Nucleus accumbens (tissue), 56 donors: ENCODE data around the gene CES5A.
"Not testable (repeated sequence)": the region's sequence is repeated elsewhere in the genome, so short reads cannot be mapped to it uniquely, and the experiment has no call there.

Source experiments
- DNase-seq, 56 donors: peaks; one replicate each; lab custom pipeline; 2025; lab: John Stamatoyannopoulos, UW

The CES5A gene

DNA sequence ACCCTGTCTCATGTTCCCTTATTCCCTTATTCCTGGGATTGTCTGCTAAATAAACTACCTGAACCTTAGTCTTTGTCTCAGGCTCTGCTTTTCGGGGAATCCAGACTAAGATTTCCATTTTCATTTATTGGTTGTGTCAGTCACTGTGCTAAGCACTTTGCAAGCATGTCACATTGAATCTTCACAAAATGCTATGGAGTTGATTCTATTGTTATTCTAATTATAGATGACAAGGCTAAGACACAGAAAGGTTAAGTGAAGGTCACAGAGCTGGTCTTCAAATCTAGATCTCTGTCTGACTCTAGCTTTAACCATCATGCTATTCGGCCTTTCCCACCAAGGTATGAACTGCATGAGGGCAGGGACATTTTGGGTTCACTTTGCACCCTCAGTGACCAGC, 13.4 kb upstream of the CES5A start:
- no peak for DNase-seq

- no peak for DNase-seq
Measured at GRCh38 chr16:55876854-55877253, 1.7 kb upstream of the CES5A start.

- no peak for DNase-seq
Measured at GRCh38 chr16:55873122-55873521, 2.1 kb downstream of the CES5A start.

GRCh38 chr16:55872130-55872529, 3.0 kb downstream of the CES5A start:
- DNase-seq: no peak

DNA sequence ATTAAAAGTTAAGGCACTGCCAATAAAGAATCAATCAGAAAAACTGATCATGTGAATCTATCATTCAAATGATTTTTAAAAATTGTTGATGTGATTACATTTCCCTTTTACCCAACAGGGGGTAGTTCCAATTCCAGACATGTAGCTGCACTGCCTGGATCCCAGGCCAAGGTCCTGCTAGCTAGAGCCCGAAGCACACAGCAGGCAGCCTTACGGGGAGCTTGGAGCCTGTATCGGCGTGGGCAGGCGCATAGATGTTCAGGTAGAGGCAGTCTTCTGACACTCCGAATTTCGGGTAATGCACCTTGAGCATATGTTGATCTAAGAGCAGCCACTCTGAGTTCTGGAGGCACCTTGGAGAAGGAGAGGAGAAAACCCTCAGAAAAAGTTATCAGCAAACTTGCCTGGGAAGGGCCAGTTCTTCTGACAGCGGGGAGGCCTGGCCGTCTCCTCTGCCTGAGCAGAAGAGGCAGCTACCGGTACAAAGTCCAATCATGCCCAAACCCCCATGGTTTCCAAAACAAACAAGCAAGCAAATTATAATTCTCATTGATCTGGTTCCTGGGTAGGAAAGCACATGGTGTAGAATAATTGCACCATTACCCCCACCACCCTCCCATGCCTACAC, 3.6 kb downstream of the CES5A start:
- DNase-seq: no peak

- DNase-seq: no peak
Measured at GRCh38 chr16:55868980-55869379, 6.2 kb downstream of the CES5A start.

DNA sequence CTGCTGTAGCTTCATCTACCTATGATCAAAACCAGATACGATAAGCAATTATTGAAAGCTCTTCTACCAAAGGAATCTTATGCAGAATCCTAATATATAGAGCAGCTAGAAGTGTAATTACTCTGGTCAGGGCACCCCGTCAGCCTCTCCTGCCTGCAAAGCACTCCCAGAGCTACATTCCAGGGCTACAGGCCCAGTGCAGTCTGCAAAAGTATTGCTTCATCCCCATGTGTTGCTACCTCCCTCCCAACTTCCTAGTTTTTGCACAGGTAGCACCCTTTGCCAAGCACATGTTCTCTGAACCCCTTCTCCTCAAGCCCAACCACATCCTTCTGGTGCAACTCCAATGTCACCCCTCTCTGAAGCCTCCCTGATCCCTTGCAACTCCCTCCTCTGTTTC, 7.0 kb downstream of the CES5A start:
- DNase-seq: no peak

DNA sequence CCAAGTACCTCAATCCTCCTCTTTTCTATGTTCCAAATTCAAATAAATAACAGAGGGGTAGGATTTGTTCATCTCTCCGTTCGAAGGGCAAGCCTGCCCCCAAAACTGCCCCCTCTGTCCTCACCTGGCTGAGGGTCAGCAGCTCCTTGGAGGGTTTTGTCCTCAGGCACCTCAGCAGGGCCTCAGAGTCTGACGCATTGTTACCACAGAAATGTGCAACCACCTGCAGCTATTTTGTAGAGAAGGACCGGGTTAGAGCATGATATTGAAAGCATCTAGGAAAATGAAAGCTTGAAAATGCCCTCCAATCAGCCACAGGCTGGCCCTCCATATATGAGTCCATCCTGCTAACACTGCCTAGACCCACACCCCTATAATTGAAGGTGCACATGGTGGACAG, 13.9 kb downstream of the CES5A start:
- DNase-seq: no peak

DNA sequence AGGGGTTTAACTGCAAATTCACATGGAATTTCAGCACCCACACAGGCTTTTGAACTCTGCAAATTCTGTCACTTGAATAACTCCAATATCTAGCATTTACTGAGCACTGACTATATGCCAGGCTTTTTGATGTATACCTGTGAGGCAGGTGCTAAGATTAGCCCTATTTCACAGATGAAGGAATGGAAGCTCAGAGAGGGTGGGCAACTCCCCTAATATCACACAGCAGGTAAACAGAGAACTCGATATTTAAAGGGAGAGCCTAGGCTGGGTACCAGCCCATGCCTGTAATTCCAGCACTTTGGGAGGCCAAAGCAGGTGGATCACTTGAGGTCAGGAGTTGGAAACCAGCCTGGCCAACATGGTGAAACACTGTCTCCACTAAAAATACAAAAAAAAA, 17.5 kb downstream of the CES5A start:
- DNase-seq: not testable (repeated sequence)

DNA sequence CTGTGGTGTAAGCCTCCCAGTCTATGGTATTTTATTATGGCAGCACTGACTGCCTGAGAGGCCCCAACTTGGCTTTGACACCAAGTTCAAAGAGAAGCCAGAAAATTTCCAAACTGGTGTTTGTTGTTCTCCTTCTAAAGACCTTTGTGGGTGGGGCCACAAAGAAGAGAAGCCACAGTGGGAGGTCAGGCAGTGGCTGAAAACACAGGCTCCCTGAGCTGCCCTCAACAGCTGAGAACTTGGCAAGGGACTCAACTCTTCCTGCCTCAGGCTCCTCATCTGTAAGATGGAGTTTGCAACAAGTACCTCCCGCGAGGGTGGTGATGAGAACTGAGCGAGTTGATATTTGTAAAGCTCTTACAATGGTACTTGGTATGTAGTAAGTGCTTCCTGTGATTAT, 18.2 kb downstream of the CES5A start:
- DNase-seq: no peak

DNA sequence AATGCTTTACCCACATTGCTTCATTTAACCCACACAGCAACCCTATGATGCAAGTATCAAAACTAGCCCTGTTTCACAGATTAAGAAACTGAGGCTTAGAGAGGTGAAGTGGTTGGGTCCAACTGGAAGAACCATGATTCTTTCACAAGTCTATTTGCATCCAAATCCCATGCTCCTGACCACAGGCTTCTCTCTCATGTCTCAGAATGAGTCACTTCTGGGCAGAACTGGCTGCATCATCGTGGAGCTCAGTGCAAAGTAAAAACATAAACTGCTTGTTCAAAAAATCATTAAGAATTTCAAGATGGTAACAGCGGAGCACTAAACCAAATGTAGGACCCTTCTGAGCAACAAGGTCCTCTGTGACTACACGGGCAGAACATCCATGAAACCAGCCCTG, 22.1 kb downstream of the CES5A start:
- no peak for DNase-seq

DNA sequence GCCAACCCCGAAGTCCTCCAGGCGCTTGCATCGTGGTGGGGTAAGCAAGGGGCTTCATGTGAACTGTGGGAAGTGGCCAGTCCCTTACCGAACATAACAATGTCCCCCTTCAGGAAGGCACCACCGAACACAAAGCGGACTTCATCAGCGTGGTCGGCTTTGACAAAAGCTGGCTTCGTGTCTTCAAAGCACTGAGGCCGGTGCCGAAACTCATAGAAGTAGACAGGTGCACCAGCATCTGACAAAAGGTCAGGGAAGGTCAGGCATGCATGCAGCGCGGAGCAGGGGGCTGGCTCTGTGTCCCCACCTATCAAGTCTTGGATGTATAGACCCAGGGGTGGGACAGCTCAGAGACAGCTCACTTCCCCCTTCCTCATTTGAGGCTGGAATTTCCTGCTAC, 25.6 kb downstream of the CES5A start:
- DNase-seq: no peak

- DNase-seq: no peak
Measured at GRCh38 chr16:55846598-55847346, 28.4 kb downstream of the CES5A start.

DNA sequence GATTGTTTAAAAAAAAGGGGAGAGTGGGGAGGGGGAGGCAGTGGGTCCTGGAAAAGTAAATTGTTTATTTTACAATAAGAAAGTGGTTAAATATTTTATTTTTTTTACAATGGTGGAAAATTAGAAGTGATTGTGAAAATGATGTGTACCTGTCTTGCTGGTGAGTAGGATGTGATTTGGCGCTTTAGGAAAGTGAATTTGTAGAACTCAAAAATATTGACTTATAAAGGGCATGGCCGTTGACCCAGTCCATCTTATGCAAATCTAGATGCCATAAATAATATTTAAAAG, 32.1 kb downstream of the CES5A start:
- no peak for DNase-seq

DNA sequence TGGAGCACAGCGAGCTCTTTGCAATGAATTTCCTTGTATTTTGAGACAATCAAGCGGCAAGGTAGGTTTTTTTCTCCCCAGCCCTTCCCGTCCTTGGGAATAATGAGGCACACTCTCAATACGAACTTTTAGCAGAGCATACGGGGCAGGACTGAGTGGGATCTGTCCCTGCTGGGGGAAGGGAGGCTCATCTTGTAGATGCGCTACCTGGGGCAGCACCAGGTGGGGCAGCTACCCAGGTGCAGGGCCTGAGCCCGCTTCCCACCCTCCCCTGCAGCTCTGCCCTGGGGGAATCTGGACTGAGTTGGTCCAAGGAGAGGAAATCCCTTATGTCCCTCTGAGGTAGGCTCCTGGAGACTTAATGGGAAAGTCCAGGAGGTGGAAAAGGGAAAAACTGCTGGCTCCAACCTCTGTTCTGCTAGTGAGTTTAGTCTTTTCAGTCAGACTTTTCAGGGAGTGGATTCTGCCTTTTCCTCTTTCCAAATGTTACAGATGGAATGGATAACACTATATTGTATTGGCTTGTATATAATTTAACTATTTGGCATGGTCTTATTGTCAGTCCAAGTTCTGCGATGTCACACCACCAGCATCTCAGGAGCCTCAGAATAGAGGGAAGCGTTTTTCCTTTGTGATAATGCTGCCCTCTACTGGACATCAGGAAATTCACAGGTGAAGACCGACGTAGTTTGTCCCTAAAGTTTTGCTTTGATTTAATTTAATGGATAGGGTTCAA, 32.6 kb downstream of the CES5A start:
- DNase-seq: peak in 12 of 56 donors; percentile 3 to 49 (median 7)

DNA sequence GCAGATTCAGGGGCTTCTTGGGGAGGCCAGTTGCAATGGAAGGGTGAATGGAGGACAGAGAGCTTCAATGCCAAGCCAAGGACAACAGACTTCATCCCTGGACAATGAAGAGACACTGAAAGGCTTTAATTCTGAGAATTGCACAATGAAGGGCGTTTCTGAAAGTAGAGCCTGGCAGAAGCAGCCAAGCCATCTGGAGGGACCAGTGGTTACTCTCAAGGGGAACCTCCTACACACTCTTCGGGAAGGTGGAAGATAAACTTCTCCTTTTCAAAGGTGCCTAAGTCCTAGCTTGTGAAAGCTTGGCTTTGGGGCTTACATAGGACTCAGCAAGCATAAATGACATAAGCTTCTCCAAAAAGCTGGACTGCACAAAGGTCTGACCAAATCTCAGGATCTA, 36.1 kb downstream of the CES5A start:
- DNase-seq: no peak

GRCh38 chr16:55836158-55836611, 39.0 kb downstream of the CES5A start:
- DNase-seq: no peak

DNA sequence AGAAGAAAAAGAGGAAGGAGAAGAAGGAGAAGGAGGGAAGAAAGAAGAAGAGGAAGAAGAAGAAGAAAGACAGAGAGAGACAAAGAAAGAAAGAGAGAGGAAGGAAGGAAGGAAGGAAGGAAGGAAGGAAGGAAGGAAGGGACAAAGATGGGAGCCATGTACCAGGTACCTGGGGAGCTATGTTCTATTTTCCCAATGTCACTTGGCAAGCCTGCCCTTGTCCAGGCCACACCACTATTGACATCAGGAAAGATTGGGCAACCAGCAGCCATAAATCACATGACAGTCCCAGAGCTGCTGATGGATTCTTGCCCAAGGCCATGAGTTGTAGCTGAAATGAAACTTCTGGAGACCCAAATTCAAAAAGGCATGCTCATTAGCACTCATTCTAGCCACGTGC, 39.6 kb downstream of the CES5A start:
- peak in 2 of 56 donors; percentile 1 to 6 for DNase-seq

DNA sequence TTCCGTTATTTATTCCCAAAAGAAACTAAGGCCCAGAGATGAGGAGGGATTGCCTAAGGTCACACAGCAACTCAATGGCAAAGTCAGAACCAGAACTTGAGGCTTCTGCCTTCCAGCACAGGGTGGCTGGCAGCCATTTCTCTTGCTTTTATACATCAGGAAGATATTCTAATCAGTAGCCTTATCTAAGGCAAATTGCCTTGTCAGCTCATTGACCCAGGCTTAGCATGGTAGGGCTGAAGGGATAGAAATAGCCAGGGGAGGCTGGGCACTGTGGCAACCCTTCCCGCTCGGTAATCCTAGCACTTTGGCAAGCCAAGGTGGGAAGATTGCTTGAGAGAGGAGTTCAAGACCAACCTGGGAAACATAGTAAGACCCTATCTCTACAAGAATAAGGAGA, 40.0 kb downstream of the CES5A start:
- DNase-seq: not testable (repeated sequence)

DNA sequence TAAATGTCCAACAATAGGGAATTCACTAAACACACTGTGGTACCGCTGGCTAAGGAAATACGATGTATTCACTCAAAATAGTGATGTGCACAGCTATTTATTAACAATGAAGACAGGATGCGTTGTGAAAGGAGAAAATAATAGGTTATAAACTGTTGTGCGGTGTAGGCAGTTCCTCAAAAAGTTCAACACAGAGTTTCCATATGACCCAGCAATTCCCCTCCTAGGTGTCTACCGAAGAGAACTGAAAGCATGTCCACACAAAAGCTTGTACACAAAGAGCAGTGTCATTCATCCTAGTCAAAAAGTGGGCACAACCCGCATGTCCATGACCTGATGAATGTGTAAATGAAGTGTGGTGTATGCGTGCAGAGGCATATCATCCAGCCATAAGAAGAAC, 41.1 kb downstream of the CES5A start:
- DNase-seq: no peak

- DNase-seq: no peak
Measured at GRCh38 chr16:55832773-55833691, 42.1 kb downstream of the CES5A start, which contains the start of gene CES1. TSS of gene CES1 (minus strand) at chr16:55833096. CDS start at chr16:55833055, 41 bp downstream.
